Endodermal cell (in vitro differentiated cells): ENCODE measurements around the gene ACSS1. TPM values are rescaled to one million over a fixed set of nuclear protein-coding genes. Genes with fewer than 3 reads are reported as not detected.

Source experiments
- DNase-seq: peaks from one replicate; pipeline ENCODE4 v3.0.0-alpha.2; 2017
- H3K27ac ChIP-seq: 2 replicates; pipeline ENCODE4 v1.5.1; 2013; ENCODE audit warnings: mild to moderate bottlenecking, low read depth, low read length, moderate library complexity
- H3K27me3 ChIP-seq: 2 replicates; pipeline ENCODE4 v1.6.1; 2013; ENCODE audit warnings: mild to moderate bottlenecking, low read length, moderate library complexity; ENCODE audit not compliant: insufficient read depth, control insufficient read depth, poor library complexity, severe bottlenecking
- H3K36me3 ChIP-seq: 2 replicates; pipeline ENCODE4 v1.7.0; 2013; ENCODE audit warnings: mild to moderate bottlenecking, low read length, moderate library complexity; ENCODE audit not compliant: control insufficient read depth, insufficient read depth
- H3K4me1 ChIP-seq: one replicate; pipeline ENCODE4 v1.7.0; 2013; ENCODE audit warnings: low read length; ENCODE audit not compliant: control insufficient read depth, insufficient read depth
- H3K4me3 ChIP-seq: 2 replicates; pipeline ENCODE4 v1.5.1; 2013; ENCODE audit warnings: mild to moderate bottlenecking, low read length, moderate library complexity
- H3K9ac ChIP-seq: 2 replicates; pipeline ENCODE4 v1.6.1; 2013; ENCODE audit warnings: mild to moderate bottlenecking, low read length, moderate library complexity; ENCODE audit not compliant: poor library complexity, severe bottlenecking; ENCODE audit errors: extremely low read depth
- H3K9me3 ChIP-seq: 2 replicates; pipeline ENCODE4 v1.6.1; 2013; ENCODE audit warnings: mild to moderate bottlenecking, low read length, moderate library complexity; ENCODE audit not compliant: control insufficient read depth
- H3K27ac Mint-ChIP-seq: 2 replicates; pipeline ENCODE4 v1.8.0; 2020; ENCODE audit warnings: mixed read lengths
- H3K27me3 Mint-ChIP-seq: 2 replicates; pipeline ENCODE4 v1.8.0; 2021; ENCODE audit warnings: mild to moderate bottlenecking, mixed read lengths; ENCODE audit not compliant: insufficient read depth
- H3K36me3 Mint-ChIP-seq: 2 replicates; pipeline ENCODE4 v1.8.0; 2020; ENCODE audit warnings: low read depth, mixed read lengths
- H3K4me1 Mint-ChIP-seq: 2 replicates; pipeline ENCODE4 v1.8.0; 2020; ENCODE audit warnings: mixed read lengths
- H3K4me3 Mint-ChIP-seq: 2 replicates; pipeline ENCODE4 v1.8.0; 2020; ENCODE audit warnings: mild to moderate bottlenecking, moderate library complexity, mixed read lengths
- H3K9me3 Mint-ChIP-seq: 2 replicates; pipeline ENCODE4 v1.8.0; 2020; ENCODE audit warnings: mild to moderate bottlenecking, mixed read lengths
- CTCF ChIP-seq: fragments of 200-600 bp; sonication (generic); conservative IDR thresholded peaks from 2 replicates; pipeline ENCODE4 v1.5.0; 2021; ENCODE audit warnings: antibody characterized with exemption, mild to moderate bottlenecking
- WGBS, 2 experiments: methylation state at CpG; one replicate each; pipeline versions ENCODE4 v1.1.5 to v1.1.7; 2013; ENCODE audit warnings: missing lambda C conversion rate in 2 of 2, mixed read lengths in 1 of 2; ENCODE audit not compliant: insufficient coverage in 1 of 2, insufficient read length in 1 of 2; 5-methylcytosine and 5-hydroxymethylcytosine counted together
- total RNA-seq, 2 donors: library from RNA; stranded (reverse); fragmentation: NEBNext Ultra II Directional in 1 of 2; extraction: Animal tissue kit (Norgen Biotek cat#: 25700) in 1 of 2; gene quantifications; 2 replicates in 1 of 2; 3 replicates in 1 of 2; pipeline ENCODE4 v1.2.1, GENCODE V29; 2021

The ACSS1 gene
- total RNA-seq, 2 donors from 2014 or later = 0.22 TPM; not detected in 1

DNA sequence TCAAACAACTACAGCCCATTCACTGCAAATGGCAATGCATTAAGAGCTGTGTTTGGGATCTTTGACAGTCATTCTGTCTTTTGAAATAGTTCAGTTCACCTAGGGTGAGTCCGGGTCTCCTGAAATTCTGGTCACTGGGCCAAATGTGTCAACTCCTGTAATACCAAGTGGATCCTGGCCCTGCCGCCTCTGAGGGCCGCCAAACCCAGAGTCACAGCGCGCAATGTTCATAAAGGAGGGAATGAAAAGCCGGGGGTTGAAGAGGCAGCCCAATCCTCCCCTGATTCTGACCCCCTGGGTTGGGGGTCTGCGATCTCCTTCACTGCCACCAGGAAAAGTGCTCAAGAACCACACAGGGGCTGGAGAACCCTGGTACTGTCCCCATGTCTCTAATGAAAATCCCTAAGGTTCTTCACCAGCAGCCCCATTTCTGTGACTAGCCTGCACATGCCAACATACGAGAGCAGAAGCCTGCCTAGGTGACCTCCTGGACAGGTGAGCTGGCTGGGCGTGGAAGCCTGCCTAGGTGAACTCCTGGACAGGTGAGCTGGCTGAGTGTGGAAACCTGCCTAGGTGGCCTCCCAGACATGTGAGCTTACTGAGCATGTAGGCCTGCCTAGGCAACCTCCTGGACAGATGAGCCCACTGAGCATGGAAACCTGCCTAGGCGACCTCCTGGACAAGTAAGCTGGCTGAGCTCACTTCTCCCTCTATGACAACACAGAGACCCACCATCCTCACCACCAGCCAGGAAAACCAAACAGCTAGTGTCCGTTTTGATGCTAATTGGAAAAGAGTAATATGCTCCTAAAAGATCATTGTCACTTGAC lies 49.3 kb downstream of the ACSS1 start:
- Mint-ChIP-seq H3K27me3 (peaks cover 7% of the 10 kb centered on the region), H3K27ac (no peak overlapping the region)
- TF ChIP-seq CTCF = no peak

DNA sequence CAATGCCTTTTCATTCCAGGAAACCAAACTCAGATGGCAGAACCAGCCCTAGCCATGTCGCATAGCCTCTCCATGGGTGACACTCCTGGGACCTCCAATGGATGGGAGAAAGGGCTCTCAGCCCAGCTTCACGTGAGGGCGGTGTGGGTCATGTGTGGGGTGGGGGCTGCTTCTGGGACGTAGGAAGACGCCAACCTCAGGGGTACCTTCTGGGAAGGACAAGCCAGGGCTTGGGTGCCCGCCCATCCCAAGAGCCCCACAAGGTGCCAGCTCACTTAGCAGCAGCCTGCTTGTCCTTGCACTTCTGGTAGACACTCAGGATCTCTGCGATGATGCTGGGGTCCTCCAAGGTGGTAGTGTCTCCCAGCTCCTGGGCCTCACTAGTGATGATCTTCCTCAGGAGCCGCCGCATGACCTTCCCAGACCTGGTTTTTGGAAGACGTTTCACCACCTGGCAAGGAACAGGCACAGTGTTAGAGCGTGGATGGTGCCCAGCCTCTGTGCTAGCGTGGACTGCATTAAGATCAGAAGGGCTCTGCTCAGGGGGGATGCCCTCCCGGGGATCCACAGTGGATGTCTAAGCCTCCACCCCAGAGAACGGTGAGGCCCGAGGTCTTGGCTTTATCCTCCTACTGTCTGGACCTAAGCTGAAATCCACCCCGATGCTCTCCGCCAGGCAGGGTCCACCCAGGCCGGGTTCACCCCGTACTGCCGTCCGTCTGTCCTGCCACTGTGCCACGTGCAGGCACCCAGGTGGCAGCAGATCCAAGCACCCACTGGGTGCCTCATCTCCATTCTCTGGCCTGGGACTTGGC lies 50.2 kb downstream of the ACSS1 start:
- whole genome bisulfite sequencing, 2 experiments = 89 to 95% methylated on average over 10 to 22 of the region's 22 CpGs
- H3K4me1 ChIP-seq = no peaks in the 10 kb centered on the region

More for the DNA sequence above, 49.3 kb downstream of the ACSS1 start:
- no peak overlapping the region for H3K4me3 ChIP-seq
- no peaks in the 10 kb centered on the region for H3K36me3 Mint-ChIP-seq
- DNase-seq = no peak
- no peaks in the 10 kb centered on the region for H3K4me1 ChIP-seq
- no peak overlapping the region for H3K27ac ChIP-seq
- no peaks in the 10 kb centered on the region for H3K4me1 Mint-ChIP-seq
- no peaks in the 10 kb centered on the region for H3K9me3 Mint-ChIP-seq
- 87 to 93% methylated on average over 5 to 11 of the region's 11 CpGs for WGBS, 2 experiments
- no peak overlapping the region for H3K9ac ChIP-seq
- no peaks in the 10 kb centered on the region for H3K36me3 ChIP-seq
- no peaks in the 10 kb centered on the region for H3K27me3 ChIP-seq
- H3K4me3 Mint-ChIP-seq = no peak overlapping the region
- H3K9me3 ChIP-seq = no peaks in the 10 kb centered on the region

More for the DNA sequence above, 50.2 kb downstream of the ACSS1 start:
- no peak overlapping the region for H3K27ac ChIP-seq
- H3K9me3 ChIP-seq = no peaks in the 10 kb centered on the region
- Mint-ChIP-seq H3K4me3 (no peak overlapping the region), H3K9me3 (peaks cover 3% of the 10 kb centered on the region), H3K27ac (no peak overlapping the region), H3K4me1 (no peaks in the 10 kb centered on the region), H3K27me3 (peaks cover 7% of the 10 kb centered on the region), H3K36me3 (no peaks in the 10 kb centered on the region)
- TF ChIP-seq CTCF = no peak
- no peaks in the 10 kb centered on the region for H3K36me3 ChIP-seq
- peaks cover 7% of the 10 kb centered on the region for H3K27me3 ChIP-seq
- DNase-seq = peak; percentile 14
- no peak overlapping the region for H3K4me3 ChIP-seq
- no peak overlapping the region for H3K9ac ChIP-seq
